ENCODE data around the gene ACO1. TPM values are rescaled to one million over a fixed set of nuclear protein-coding genes. Genes with fewer than 3 reads are reported as not detected.

ACO1 gene
- polyA plus RNA-seq, 1 experiment, result 330 TPM

GRCh38 chr9:32455738-32456137, 71.3 kb downstream of the ACO1 start:
- Histone ChIP-seq H3K27ac (ENCODE audit: low read depth, low read length) (no peak overlapping the region), H3K4me3 (ENCODE audit: low read depth, low read length) (no peak overlapping the region), H3K9me3 (ENCODE audit: control insufficient read depth, insufficient read depth, low read length) (no peaks in the 10 kb centered on the region), H3K27me3 (ENCODE audit: control insufficient read depth, insufficient read depth, low read length) (no peaks in the 10 kb centered on the region)
- DNase-seq (ENCODE audit: low read depth, low spot score), result no peak
- ChIA-PET CTCF (interaction anchor here (0.8 to 2.6 kb wide), 2 partner anchors 71 to 76 kb away, joined by 3 to 13 read pairs; no protein-coding TSS in a partner anchor), POLR2A (no interaction called here)
- no peak for TF ChIP-seq CTCF (IDR thresholded peaks at IDR 0.05; ENCODE audit: low read depth, low read length)

- TF ChIP-seq CTCF (IDR thresholded peaks at IDR 0.05; ENCODE audit: low read depth, low read length), result no peak
- H3K27me3 ChIP-seq (ENCODE audit: control insufficient read depth, insufficient read depth, low read length), result no peaks in the 10 kb centered on the region
- H3K27ac ChIP-seq (ENCODE audit: low read depth, low read length), result no peak overlapping the region
- H3K9me3 ChIP-seq (ENCODE audit: control insufficient read depth, insufficient read depth, low read length), result no peaks in the 10 kb centered on the region
- no peak overlapping the region for H3K4me3 ChIP-seq (ENCODE audit: low read depth, low read length)
- no peak for DNase-seq (ENCODE audit: low read depth, low spot score)
- ChIA-PET CTCF (interaction anchor here (0.8 to 2.6 kb wide), 3 partner anchors 71 to 123 kb away, joined by 3 to 13 read pairs (median 5); no protein-coding TSS in a partner anchor), POLR2A (no interaction called here)
These were observed 72.1 kb downstream of the ACO1 start for GRCh38 chr9:32456564-32456963.

GRCh38 chr9:32463500-32464293, 79.3 kb downstream of the ACO1 start:
- no peak for TF ChIP-seq CTCF (IDR thresholded peaks at IDR 0.05; ENCODE audit: low read depth, low read length)

GRCh38 chr9:32468740-32469139, 84.3 kb downstream of the ACO1 start:
- Histone ChIP-seq H3K27ac (ENCODE audit: low read depth, low read length) (no peak overlapping the region), H3K9me3 (ENCODE audit: control insufficient read depth, insufficient read depth, low read length) (no peaks in the 10 kb centered on the region), H3K4me3 (ENCODE audit: low read depth, low read length) (no peak overlapping the region), H3K27me3 (ENCODE audit: control insufficient read depth, insufficient read depth, low read length) (no peaks in the 10 kb centered on the region)
- POLR2A ChIA-PET, result no interaction called here
- CTCF ChIA-PET, result interaction anchor here (1.5 kb wide), 1 partner anchor 57 kb away, joined by 3 read pairs; the partner anchor contains the start of gene RIGI
- DNase-seq (ENCODE audit: low read depth, low spot score), result no peak
- TF ChIP-seq CTCF (IDR thresholded peaks at IDR 0.05; ENCODE audit: low read depth, low read length), result no peak

More at GRCh38 chr9:32463500-32464293, 79.3 kb downstream of the ACO1 start:
- Histone ChIP-seq H3K27ac (ENCODE audit: low read depth, low read length) (no peak overlapping the region), H3K4me3 (ENCODE audit: low read depth, low read length) (no peak overlapping the region), H3K27me3 (ENCODE audit: control insufficient read depth, insufficient read depth, low read length) (no peaks in the 10 kb centered on the region), H3K9me3 (ENCODE audit: control insufficient read depth, insufficient read depth, low read length) (no peaks in the 10 kb centered on the region)
- ChIA-PET POLR2A (no interaction called here), CTCF (interaction anchor here (2.2 kb wide), 1 partner anchor 85 kb away, joined by 7 read pairs; no protein-coding TSS in a partner anchor)
- DNase-seq (ENCODE audit: low read depth, low spot score), result no peak

GRCh38 chr9:32472344-32472743, 87.9 kb downstream of the ACO1 start:
- no peak overlapping the region for H3K4me3 ChIP-seq (ENCODE audit: low read depth, low read length)
- no peaks in the 10 kb centered on the region for H3K9me3 ChIP-seq (ENCODE audit: control insufficient read depth, insufficient read depth, low read length)
- no peak for TF ChIP-seq CTCF (IDR thresholded peaks at IDR 0.05; ENCODE audit: low read depth, low read length)
- no peak overlapping the region for H3K27ac ChIP-seq (ENCODE audit: low read depth, low read length)
- DNase-seq (ENCODE audit: low read depth, low spot score), result no peak
- ChIA-PET POLR2A (no interaction called here), CTCF (no interaction called here)
- no peaks in the 10 kb centered on the region for H3K27me3 ChIP-seq (ENCODE audit: control insufficient read depth, insufficient read depth, low read length)
